GM12872 (cell line): Measurements from ENCODE around the gene SCFD1.

Source experiments
- CTCF ChIP-seq: IDR thresholded peaks from 3 replicates; pipeline ENCODE4 v1.5.1; 2011; ENCODE audit warnings: low read depth, mild to moderate bottlenecking, low read length, moderate library complexity; ENCODE audit not compliant: insufficient read depth

Gene SCFD1

GRCh38 chr14:30770376-30770775 is 148.3 kb downstream of the SCFD1 start:
- TF ChIP-seq CTCF = no peak

GRCh38 chr14:30771595-30771994 is 149.5 kb downstream of the SCFD1 start:
- TF ChIP-seq CTCF = no peak

- no peak for TF ChIP-seq CTCF
These were observed 157.1 kb downstream of the SCFD1 start for GRCh38 chr14:30779210-30779609.
